ENCODE results near the gene PSD4.

The PSD4 gene

GRCh38 chr2:113158884-113159553 lies 14.8 kb upstream of the PSD4 start:
- Histone ChIP-seq H3K56ac (ENCODE audit: low read length) (no peak overlapping the region), H3K27ac (ENCODE audit: low read depth, low read length) (no peak overlapping the region), H3K27me3 (ENCODE audit: insufficient read depth, low read length, poor library complexity) (no peaks in the 10 kb centered on the region), H3K23ac (ENCODE audit: low read length) (no peak overlapping the region), H2BK120ac (ENCODE audit: low read depth, low read length) (no peak overlapping the region), H4K5ac (ENCODE audit: low read length) (no peak overlapping the region), H2BK5ac (ENCODE audit: low read length) (no peak overlapping the region), H4K8ac (ENCODE audit: low read depth, low read length) (no peak overlapping the region), H3K36me3 (ENCODE audit: control insufficient read depth, insufficient read depth, low read length) (no peaks in the 10 kb centered on the region), H3K4me1 (ENCODE audit: control insufficient read depth, low read depth, low read length) (peaks cover 7% of the 10 kb centered on the region), H3K18ac (ENCODE audit: low read length) (no peak overlapping the region), H3K4ac (ENCODE audit: low read depth, low read length) (no peak overlapping the region), H2AK5ac (ENCODE audit: low read length) (no peak overlapping the region), H3K79me2 (ENCODE audit: control insufficient read depth, insufficient read depth, low read length) (no peaks in the 10 kb centered on the region), H3K9ac (ENCODE audit: low read length) (no peak overlapping the region), H2BK15ac (replicated peaks; ENCODE audit: low read depth) (no peak overlapping the region), H3K79me1 (ENCODE audit: low read length) (no peaks in the 10 kb centered on the region), H3K4me2 (ENCODE audit: low read length) (no peak overlapping the region), H3K4me3 (ENCODE audit: low read length) (no peak overlapping the region)
- DNase-seq = no peak
- WGBS (ENCODE audit: extremely low coverage, insufficient coverage, low lambda C conversion rate) = no CpG with 5 or more reads among the region's 4 CpGs

GRCh38 chr2:113160248-113160647 lies 13.5 kb upstream of the PSD4 start:
- Histone ChIP-seq H3K4ac (ENCODE audit: low read depth, low read length) (no peak overlapping the region), H3K4me2 (ENCODE audit: low read length) (no peak overlapping the region), H2BK5ac (ENCODE audit: low read length) (no peak overlapping the region), H2AK5ac (ENCODE audit: low read length) (no peak overlapping the region), H3K23ac (ENCODE audit: low read length) (no peak overlapping the region), H3K56ac (ENCODE audit: low read length) (no peak overlapping the region), H3K79me2 (ENCODE audit: control insufficient read depth, insufficient read depth, low read length) (no peaks in the 10 kb centered on the region), H3K27ac (ENCODE audit: low read depth, low read length) (no peak overlapping the region), H2BK15ac (replicated peaks; ENCODE audit: low read depth) (no peak overlapping the region), H3K18ac (ENCODE audit: low read length) (no peak overlapping the region), H3K4me3 (ENCODE audit: low read length) (no peak overlapping the region), H4K5ac (ENCODE audit: low read length) (no peak overlapping the region), H3K79me1 (ENCODE audit: low read length) (no peaks in the 10 kb centered on the region), H3K36me3 (ENCODE audit: control insufficient read depth, insufficient read depth, low read length) (no peaks in the 10 kb centered on the region), H2BK120ac (ENCODE audit: low read depth, low read length) (no peak overlapping the region), H3K4me1 (ENCODE audit: control insufficient read depth, low read depth, low read length) (peaks cover 7% of the 10 kb centered on the region), H3K9ac (ENCODE audit: low read length) (no peak overlapping the region), H4K8ac (ENCODE audit: low read depth, low read length) (no peak overlapping the region), H3K27me3 (ENCODE audit: insufficient read depth, low read length, poor library complexity) (no peaks in the 10 kb centered on the region)
- whole genome bisulfite sequencing (ENCODE audit: extremely low coverage, insufficient coverage, low lambda C conversion rate) = no CpG with 5 or more reads among the region's 1 CpG
- DNase-seq = no peak

- no peaks in the 10 kb centered on the region for H3K27me3 ChIP-seq (ENCODE audit: insufficient read depth, low read length, poor library complexity)
- no peak overlapping the region for H2BK120ac ChIP-seq (ENCODE audit: low read depth, low read length)
- no peak overlapping the region for H2BK5ac ChIP-seq (ENCODE audit: low read length)
- H3K18ac ChIP-seq (ENCODE audit: low read length) = no peak overlapping the region
- no peak overlapping the region for H3K56ac ChIP-seq (ENCODE audit: low read length)
- H4K5ac ChIP-seq (ENCODE audit: low read length) = no peak overlapping the region
- no peak overlapping the region for H2BK15ac ChIP-seq (replicated peaks; ENCODE audit: low read depth)
- no peak for DNase-seq
- WGBS (ENCODE audit: extremely low coverage, insufficient coverage, low lambda C conversion rate) = no CpG with 5 or more reads among the region's 5 CpGs
- H3K9ac ChIP-seq (ENCODE audit: low read length) = no peak overlapping the region
- H3K79me2 ChIP-seq (ENCODE audit: control insufficient read depth, insufficient read depth, low read length) = no peaks in the 10 kb centered on the region
- H4K8ac ChIP-seq (ENCODE audit: low read depth, low read length) = no peak overlapping the region
- no peaks in the 10 kb centered on the region for H3K79me1 ChIP-seq (ENCODE audit: low read length)
- no peak overlapping the region for H3K27ac ChIP-seq (ENCODE audit: low read depth, low read length)
- no peaks in the 10 kb centered on the region for H3K36me3 ChIP-seq (ENCODE audit: control insufficient read depth, insufficient read depth, low read length)
- no peak overlapping the region for H2AK5ac ChIP-seq (ENCODE audit: low read length)
- H3K23ac ChIP-seq (ENCODE audit: low read length) = no peak overlapping the region
- H3K4me1 ChIP-seq (ENCODE audit: control insufficient read depth, low read depth, low read length) = peaks cover 7% of the 10 kb centered on the region
- no peak overlapping the region for H3K4me2 ChIP-seq (ENCODE audit: low read length)
- H3K4ac ChIP-seq (ENCODE audit: low read depth, low read length) = no peak overlapping the region
- H3K4me3 ChIP-seq (ENCODE audit: low read length) = no peak overlapping the region
These were observed 12.8 kb upstream of the PSD4 start for GRCh38 chr2:113160962-113161361.

GRCh38 chr2:113162173-113162572 lies 11.6 kb upstream of the PSD4 start:
- DNase-seq = no peak
- H4K8ac ChIP-seq (ENCODE audit: low read depth, low read length) = no peak overlapping the region
- H2AK5ac ChIP-seq (ENCODE audit: low read length) = no peak overlapping the region
- no peak overlapping the region for H3K27ac ChIP-seq (ENCODE audit: low read depth, low read length)
- H3K36me3 ChIP-seq (ENCODE audit: control insufficient read depth, insufficient read depth, low read length) = no peaks in the 10 kb centered on the region
- no peak overlapping the region for H3K23ac ChIP-seq (ENCODE audit: low read length)
- H3K4me2 ChIP-seq (ENCODE audit: low read length) = no peak overlapping the region
- H3K79me2 ChIP-seq (ENCODE audit: control insufficient read depth, insufficient read depth, low read length) = no peaks in the 10 kb centered on the region
- no peak overlapping the region for H3K18ac ChIP-seq (ENCODE audit: low read length)
- no peaks in the 10 kb centered on the region for H3K27me3 ChIP-seq (ENCODE audit: insufficient read depth, low read length, poor library complexity)
- no peak overlapping the region for H3K4ac ChIP-seq (ENCODE audit: low read depth, low read length)
- H3K56ac ChIP-seq (ENCODE audit: low read length) = no peak overlapping the region
- H2BK5ac ChIP-seq (ENCODE audit: low read length) = no peak overlapping the region
- no peaks in the 10 kb centered on the region for H3K79me1 ChIP-seq (ENCODE audit: low read length)
- H2BK120ac ChIP-seq (ENCODE audit: low read depth, low read length) = no peak overlapping the region
- H2BK15ac ChIP-seq (replicated peaks; ENCODE audit: low read depth) = no peak overlapping the region
- no CpG with 5 or more reads among the region's 10 CpGs for WGBS (ENCODE audit: extremely low coverage, insufficient coverage, low lambda C conversion rate)
- no peak overlapping the region for H4K5ac ChIP-seq (ENCODE audit: low read length)
- H3K9ac ChIP-seq (ENCODE audit: low read length) = no peak overlapping the region
- peaks cover 7% of the 10 kb centered on the region for H3K4me1 ChIP-seq (ENCODE audit: control insufficient read depth, low read depth, low read length)
- no peak overlapping the region for H3K4me3 ChIP-seq (ENCODE audit: low read length)

- no peak overlapping the region for H3K23ac ChIP-seq (ENCODE audit: low read length)
- no peak overlapping the region for H4K8ac ChIP-seq (ENCODE audit: low read depth, low read length)
- H4K5ac ChIP-seq (ENCODE audit: low read length) = no peak overlapping the region
- no peaks in the 10 kb centered on the region for H3K27me3 ChIP-seq (ENCODE audit: insufficient read depth, low read length, poor library complexity)
- H3K36me3 ChIP-seq (ENCODE audit: control insufficient read depth, insufficient read depth, low read length) = no peaks in the 10 kb centered on the region
- H3K4me1 ChIP-seq (ENCODE audit: control insufficient read depth, low read depth, low read length) = peaks cover 6% of the 10 kb centered on the region
- no peak overlapping the region for H3K27ac ChIP-seq (ENCODE audit: low read depth, low read length)
- H2BK15ac ChIP-seq (replicated peaks; ENCODE audit: low read depth) = no peak overlapping the region
- no peak overlapping the region for H2BK5ac ChIP-seq (ENCODE audit: low read length)
- H2BK120ac ChIP-seq (ENCODE audit: low read depth, low read length) = no peak overlapping the region
- no peak overlapping the region for H3K4ac ChIP-seq (ENCODE audit: low read depth, low read length)
- no peak overlapping the region for H3K18ac ChIP-seq (ENCODE audit: low read length)
- no peak for DNase-seq
- H2AK5ac ChIP-seq (ENCODE audit: low read length) = no peak overlapping the region
- no peaks in the 10 kb centered on the region for H3K79me1 ChIP-seq (ENCODE audit: low read length)
- no peaks in the 10 kb centered on the region for H3K79me2 ChIP-seq (ENCODE audit: control insufficient read depth, insufficient read depth, low read length)
- no peak overlapping the region for H3K9ac ChIP-seq (ENCODE audit: low read length)
- no peak overlapping the region for H3K4me3 ChIP-seq (ENCODE audit: low read length)
- H3K56ac ChIP-seq (ENCODE audit: low read length) = no peak overlapping the region
- no peak overlapping the region for H3K4me2 ChIP-seq (ENCODE audit: low read length)
These were observed 10.9 kb upstream of the PSD4 start for GRCh38 chr2:113162869-113163268.

- no peak overlapping the region for H3K9ac ChIP-seq (ENCODE audit: low read length)
- H4K5ac ChIP-seq (ENCODE audit: low read length) = no peak overlapping the region
- no peaks in the 10 kb centered on the region for H3K4me1 ChIP-seq (ENCODE audit: control insufficient read depth, low read depth, low read length)
- H3K36me3 ChIP-seq (ENCODE audit: control insufficient read depth, insufficient read depth, low read length) = no peaks in the 10 kb centered on the region
- WGBS (ENCODE audit: extremely low coverage, insufficient coverage, low lambda C conversion rate) = no CpG with 5 or more reads among the region's 11 CpGs
- H2BK5ac ChIP-seq (ENCODE audit: low read length) = no peak overlapping the region
- H3K79me1 ChIP-seq (ENCODE audit: low read length) = no peaks in the 10 kb centered on the region
- H3K27ac ChIP-seq (ENCODE audit: low read depth, low read length) = no peak overlapping the region
- H2BK15ac ChIP-seq (replicated peaks; ENCODE audit: low read depth) = no peak overlapping the region
- H3K56ac ChIP-seq (ENCODE audit: low read length) = no peak overlapping the region
- no peak overlapping the region for H3K18ac ChIP-seq (ENCODE audit: low read length)
- H2BK120ac ChIP-seq (ENCODE audit: low read depth, low read length) = no peak overlapping the region
- H3K4ac ChIP-seq (ENCODE audit: low read depth, low read length) = no peak overlapping the region
- H3K4me2 ChIP-seq (ENCODE audit: low read length) = no peak overlapping the region
- H3K23ac ChIP-seq (ENCODE audit: low read length) = no peak overlapping the region
- no peak overlapping the region for H3K4me3 ChIP-seq (ENCODE audit: low read length)
- no peaks in the 10 kb centered on the region for H3K27me3 ChIP-seq (ENCODE audit: insufficient read depth, low read length, poor library complexity)
- DNase-seq = no peak
- H4K8ac ChIP-seq (ENCODE audit: low read depth, low read length) = no peak overlapping the region
- H3K79me2 ChIP-seq (ENCODE audit: control insufficient read depth, insufficient read depth, low read length) = no peaks in the 10 kb centered on the region
- no peak overlapping the region for H2AK5ac ChIP-seq (ENCODE audit: low read length)
These were observed 9.4 kb upstream of the PSD4 start for GRCh38 chr2:113164215-113164929.
